WI38 (cell line): ENCODE data around the gene GAB1.

ENCODE experiments used
- H3K4me3 ChIP-seq: 2 replicates; pipeline ENCODE4 v1.5.1; 2011; ENCODE audit warnings: low read depth, mild to moderate bottlenecking, control low read depth, low read length
- CTCF ChIP-seq: IDR thresholded peaks from 2 replicates; pipeline ENCODE4 v1.5.1; 2012; ENCODE audit warnings: low read depth, mild to moderate bottlenecking, control low read depth, low read length

GAB1 gene

DNA sequence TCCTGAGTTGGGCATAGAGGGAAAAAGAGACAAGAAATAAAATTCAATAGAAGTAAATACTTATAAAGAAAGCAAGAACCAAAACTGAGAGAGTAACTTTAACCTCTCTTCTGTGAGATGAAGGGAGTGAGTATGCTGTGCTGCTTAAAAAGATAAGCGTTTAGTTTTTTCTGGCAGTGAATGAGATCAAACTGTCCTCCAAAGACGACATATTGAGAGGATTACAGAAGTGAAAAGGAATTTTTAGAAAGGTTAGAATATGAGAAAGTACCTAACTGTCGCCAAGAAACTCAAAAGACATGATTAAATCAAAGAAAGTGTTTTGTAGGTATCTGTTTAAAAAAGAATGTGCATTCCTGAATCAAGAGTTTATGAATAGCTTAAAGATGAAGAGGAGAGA is 16.0 kb downstream of the GAB1 start:
- TF ChIP-seq CTCF = no peak
- H3K4me3 ChIP-seq = no peak overlapping the region

DNA sequence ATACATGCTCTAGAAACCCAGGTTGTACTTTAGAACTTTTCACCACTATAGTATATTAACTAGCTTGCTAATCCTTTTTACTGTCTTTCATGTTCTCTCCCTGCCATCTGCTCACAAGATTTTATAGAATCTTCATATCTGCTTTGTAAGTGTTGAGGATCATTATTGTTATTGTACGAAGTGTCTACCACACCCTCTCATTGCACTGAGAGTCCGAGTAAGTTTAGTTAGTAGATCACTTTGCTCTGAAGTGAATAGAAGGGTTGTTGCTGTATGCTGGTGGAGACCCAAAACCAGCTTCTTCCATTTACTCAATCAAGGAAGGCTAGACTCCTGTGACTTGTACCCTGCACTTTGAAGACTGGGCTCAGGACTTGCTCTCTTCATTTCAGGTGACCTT is 17.1 kb downstream of the GAB1 start:
- TF ChIP-seq CTCF = no peak

GRCh38 chr4:143354990-143355389 is 18.3 kb downstream of the GAB1 start:
- TF ChIP-seq CTCF = no peak
- no peak overlapping the region for H3K4me3 ChIP-seq

More for the DNA sequence above, 17.1 kb downstream of the GAB1 start:
- no peak overlapping the region for H3K4me3 ChIP-seq

DNA sequence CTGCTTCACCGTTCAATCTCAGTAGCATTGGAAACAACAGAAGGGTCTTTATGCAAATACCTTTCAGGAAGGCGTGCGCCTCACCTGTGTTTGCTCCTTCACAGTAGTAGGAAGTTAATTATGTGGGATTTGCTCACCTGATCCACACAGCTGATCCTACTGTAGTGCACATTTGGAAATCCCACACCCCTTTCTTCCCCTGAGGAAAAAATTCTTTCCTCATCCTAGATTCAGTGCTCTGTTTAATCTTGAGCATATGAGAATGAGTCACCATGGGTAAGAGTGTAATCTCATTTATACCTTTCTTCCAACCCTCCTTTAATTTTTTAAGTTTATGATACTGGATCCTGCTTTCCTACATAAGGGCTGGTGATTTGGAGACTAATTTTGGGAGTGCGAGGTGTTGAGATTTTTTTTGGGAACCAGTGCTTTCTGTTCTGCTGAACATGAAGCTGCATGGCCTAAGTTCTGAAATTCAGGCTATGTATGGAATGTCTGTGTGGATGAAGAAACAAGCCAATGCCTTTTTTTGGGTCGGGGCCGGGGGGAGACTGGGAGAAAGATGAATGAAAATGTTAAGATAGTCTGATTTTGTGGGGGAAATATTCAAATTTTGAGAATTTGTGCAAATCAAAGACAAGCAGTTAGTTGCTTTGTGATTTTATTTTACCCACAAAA is 19.0 kb downstream of the GAB1 start:
- H3K4me3 ChIP-seq = no peak overlapping the region
- no peak for TF ChIP-seq CTCF

GRCh38 chr4:143356493-143356892 is 19.8 kb downstream of the GAB1 start:
- H3K4me3 ChIP-seq = no peak overlapping the region
- TF ChIP-seq CTCF = no peak

- TF ChIP-seq CTCF = no peak
- H3K4me3 ChIP-seq = no peak overlapping the region
These were observed 20.6 kb downstream of the GAB1 start for GRCh38 chr4:143357161-143357845.

DNA sequence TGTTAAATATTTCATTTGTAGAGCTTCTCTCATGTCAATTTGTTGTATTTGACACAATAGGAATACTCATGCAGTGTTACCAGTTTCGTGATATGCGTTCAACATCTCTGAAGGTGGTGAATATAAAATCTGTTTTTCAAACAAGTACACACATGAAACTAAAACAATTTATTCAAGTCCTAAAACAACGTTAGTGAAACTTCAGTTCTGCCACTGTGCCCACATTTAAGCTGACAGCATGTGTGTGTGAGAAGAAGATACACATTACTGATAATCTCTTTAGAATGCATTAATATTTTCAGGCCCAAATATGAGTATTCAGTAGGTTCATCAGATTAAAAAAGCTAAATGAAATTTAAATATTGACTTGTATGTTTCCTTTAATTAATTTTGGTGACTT is 21.7 kb downstream of the GAB1 start:
- no peak overlapping the region for H3K4me3 ChIP-seq
- TF ChIP-seq CTCF = no peak
